Progenitor cell of endocrine pancreas (in vitro differentiated cells): ENCODE measurements around the gene TMEM140. TPM values are rescaled to one million over a fixed set of nuclear protein-coding genes. Genes with fewer than 3 reads are reported as not detected.

Source experiments
- DNase-seq: peaks from one replicate; pipeline ENCODE4 v3.0.0; 2021; ENCODE audit warnings: low spot score; ENCODE audit not compliant: unreplicated experiment
- H3K27ac Mint-ChIP-seq: 2 replicates; pipeline ENCODE4 v1.8.0; 2021; ENCODE audit warnings: mild to moderate bottlenecking, moderate library complexity, mixed read lengths
- H3K27me3 Mint-ChIP-seq: 2 replicates; pipeline ENCODE4 v1.8.0; 2021; ENCODE audit warnings: mixed read lengths
- H3K36me3 Mint-ChIP-seq: 2 replicates; pipeline ENCODE4 v1.8.0; 2022; ENCODE audit warnings: mixed read lengths; ENCODE audit not compliant: insufficient read depth
- H3K4me1 Mint-ChIP-seq: 2 replicates; pipeline ENCODE4 v1.8.0; 2021; ENCODE audit warnings: low read depth, mixed read lengths
- H3K4me3 Mint-ChIP-seq: 2 replicates; pipeline ENCODE4 v1.8.0; 2021; ENCODE audit warnings: low read depth, mild to moderate bottlenecking, moderate library complexity, mixed read lengths
- H3K9me3 Mint-ChIP-seq: 2 replicates; pipeline ENCODE4 v1.8.0; 2021; ENCODE audit warnings: low read depth, mixed read lengths
- CTCF ChIP-seq: fragments of 200-600 bp; sonication (generic); IDR thresholded peaks from one replicate; pipeline ENCODE4 v1.5.0; 2021; ENCODE audit warnings: antibody characterized with exemption, mild to moderate bottlenecking; ENCODE audit not compliant: unreplicated experiment
- total RNA-seq: library from RNA; stranded (reverse); gene quantifications from 2 replicates; pipeline ENCODE4 v1.2.1, GENCODE V29; 2021

Gene TMEM140
- total RNA-seq, 1 donor from 2014 or later: 0.14 TPM

GRCh38 chr7:135181929-135182678 is 34.2 kb downstream of the TMEM140 start:
- no peak overlapping the region for H3K27ac Mint-ChIP-seq
- no peak for TF ChIP-seq CTCF
- no peak overlapping the region for H3K4me3 Mint-ChIP-seq
- peaks cover 4% of the 10 kb centered on the region for H3K4me1 Mint-ChIP-seq
- H3K36me3 Mint-ChIP-seq: peaks cover 49% of the 10 kb centered on the region
- H3K27me3 Mint-ChIP-seq: no peaks in the 10 kb centered on the region
- H3K9me3 Mint-ChIP-seq: peaks cover 32% of the 10 kb centered on the region
- DNase-seq: no peak

GRCh38 chr7:135183478-135183877 is 35.6 kb downstream of the TMEM140 start:
- no peaks in the 10 kb centered on the region for H3K27me3 Mint-ChIP-seq
- no peak for TF ChIP-seq CTCF
- no peak for DNase-seq
- peaks cover 32% of the 10 kb centered on the region for H3K9me3 Mint-ChIP-seq
- no peak overlapping the region for H3K4me3 Mint-ChIP-seq
- peaks cover 51% of the 10 kb centered on the region for H3K36me3 Mint-ChIP-seq
- no peak overlapping the region for H3K27ac Mint-ChIP-seq
- H3K4me1 Mint-ChIP-seq: peaks cover 4% of the 10 kb centered on the region

- Mint-ChIP-seq H3K9me3 (peaks cover 27% of the 10 kb centered on the region), H3K27ac (no peak overlapping the region), H3K27me3 (no peaks in the 10 kb centered on the region), H3K36me3 (peaks cover 46% of the 10 kb centered on the region), H3K4me1 (peaks cover 2% of the 10 kb centered on the region), H3K4me3 (no peak overlapping the region)
- no peak for DNase-seq
- TF ChIP-seq CTCF: no peak
Observed at GRCh38 chr7:135184254-135184841, 36.5 kb downstream of the TMEM140 start.

GRCh38 chr7:135185471-135186260 is 37.8 kb downstream of the TMEM140 start:
- H3K4me1 Mint-ChIP-seq: no peaks in the 10 kb centered on the region
- H3K9me3 Mint-ChIP-seq: peaks cover 22% of the 10 kb centered on the region
- H3K4me3 Mint-ChIP-seq: no peak overlapping the region
- TF ChIP-seq CTCF: no peak
- no peak overlapping the region for H3K27ac Mint-ChIP-seq
- no peak for DNase-seq
- no peaks in the 10 kb centered on the region for H3K27me3 Mint-ChIP-seq
- peaks cover 46% of the 10 kb centered on the region for H3K36me3 Mint-ChIP-seq

- no peak for DNase-seq
- H3K4me3 Mint-ChIP-seq: no peak overlapping the region
- peaks cover 19% of the 10 kb centered on the region for H3K9me3 Mint-ChIP-seq
- peaks cover 45% of the 10 kb centered on the region for H3K36me3 Mint-ChIP-seq
- H3K27ac Mint-ChIP-seq: no peak overlapping the region
- H3K4me1 Mint-ChIP-seq: no peaks in the 10 kb centered on the region
- TF ChIP-seq CTCF: no peak
- no peaks in the 10 kb centered on the region for H3K27me3 Mint-ChIP-seq
Observed at GRCh38 chr7:135186261-135186540, 38.3 kb downstream of the TMEM140 start.
